Fibroblast of the aortic adventitia (primary cell): ENCODE results near the gene HMG20B. TPM values are rescaled to one million over a fixed set of nuclear protein-coding genes. Genes with fewer than 3 reads are reported as not detected.

ENCODE experiments used
- DNase-seq: peaks from one replicate; pipeline ENCODE4 v3.0.0-alpha.2; 2010; ENCODE audit warnings: low read depth
- H3K4me3 ChIP-seq: 2 replicates; pipeline ENCODE4 v1.5.1; 2011; ENCODE audit warnings: low read depth, mild to moderate bottlenecking, control low read depth, low read length, moderate library complexity
- CTCF ChIP-seq: IDR thresholded peaks from 2 replicates; pipeline ENCODE4 v1.5.1; 2011; ENCODE audit warnings: mild to moderate bottlenecking, low read length, control low read depth, inconsistent platforms; ENCODE audit not compliant: insufficient read depth
- total RNA-seq: library from RNA; depleted of rRNA; stranded (reverse); fragments of >200 nt; gene quantifications from 2 replicates; pipeline ENCODE4 v1.2.3, GENCODE V29; 2012; ENCODE audit warnings: low replicate concordance

The HMG20B gene
- total RNA-seq, 1 donor = 56.6 TPM

DNA sequence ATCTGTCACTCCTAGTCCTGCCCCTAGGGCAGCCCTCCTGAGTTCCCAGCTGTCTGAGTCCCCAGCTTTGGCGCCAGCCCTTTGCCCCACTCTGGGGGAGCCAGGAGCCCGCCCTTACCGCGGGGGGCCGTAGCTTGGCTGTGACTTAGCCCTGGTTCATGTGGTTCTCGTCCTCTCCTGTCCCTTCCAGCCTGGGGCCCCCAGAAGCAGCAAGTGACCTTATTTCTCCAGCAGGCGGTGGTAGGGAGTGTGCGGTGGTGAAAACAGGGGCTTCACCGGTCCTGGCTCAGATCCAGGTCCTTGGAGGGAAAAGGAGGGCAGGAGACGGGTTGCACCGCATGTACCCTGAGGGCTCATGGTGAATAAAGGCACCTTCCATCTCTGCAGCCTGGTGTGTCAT lies 20.4 kb downstream of the HMG20B start:
- peak; percentile 0 for TF ChIP-seq CTCF
- no peak for DNase-seq
- H3K4me3 ChIP-seq = no peak overlapping the region

- no peak for TF ChIP-seq CTCF
- no peak for DNase-seq
- no peak overlapping the region for H3K4me3 ChIP-seq
Measured at GRCh38 chr19:3595521-3596061, 22.8 kb downstream of the HMG20B start.

- TF ChIP-seq CTCF = peak; percentile 23
- DNase-seq = no peak
- no peak overlapping the region for H3K4me3 ChIP-seq
Measured at GRCh38 chr19:3599776-3600187, 27.0 kb downstream of the HMG20B start.

- no peak for DNase-seq
- no peak for TF ChIP-seq CTCF
- H3K4me3 ChIP-seq = no peak overlapping the region
Measured at GRCh38 chr19:3601021-3601420, 28.3 kb downstream of the HMG20B start.

DNA sequence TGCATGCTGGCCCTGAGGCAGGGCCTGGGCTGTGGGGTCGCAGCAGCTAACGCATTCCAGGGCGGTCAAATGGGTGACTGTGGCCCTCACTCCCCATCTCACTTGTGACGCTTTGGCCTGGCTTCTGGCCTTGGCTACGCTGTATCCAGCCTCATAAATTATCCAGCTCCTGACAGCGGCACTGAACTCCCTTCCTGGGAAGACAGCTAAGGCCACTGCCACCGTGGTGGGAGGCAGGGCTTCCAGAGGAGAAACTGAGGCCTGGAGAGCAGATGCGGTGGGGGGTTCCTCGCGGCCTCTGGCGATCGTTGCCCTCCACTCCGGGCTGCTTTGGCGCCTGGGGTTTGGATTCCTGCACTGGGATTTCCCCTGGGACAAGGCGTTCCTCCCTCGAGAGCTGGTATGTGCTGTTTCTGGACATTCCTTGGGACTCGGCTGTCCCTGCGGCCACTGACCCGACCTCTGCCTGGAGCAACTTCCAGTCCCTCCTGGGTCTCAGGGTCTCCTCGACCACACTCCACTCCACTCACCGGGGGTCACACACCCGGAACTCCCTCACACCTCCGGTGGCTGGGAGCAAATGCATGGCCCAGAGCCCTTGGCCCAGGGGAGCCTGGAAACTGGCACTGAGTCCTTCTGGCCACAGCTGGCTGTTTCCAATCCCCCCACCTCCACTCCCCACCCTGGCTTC lies 30.5 kb downstream of the HMG20B start:
- DNase-seq = no peak
- no peak overlapping the region for H3K4me3 ChIP-seq
- TF ChIP-seq CTCF = no peak

DNA sequence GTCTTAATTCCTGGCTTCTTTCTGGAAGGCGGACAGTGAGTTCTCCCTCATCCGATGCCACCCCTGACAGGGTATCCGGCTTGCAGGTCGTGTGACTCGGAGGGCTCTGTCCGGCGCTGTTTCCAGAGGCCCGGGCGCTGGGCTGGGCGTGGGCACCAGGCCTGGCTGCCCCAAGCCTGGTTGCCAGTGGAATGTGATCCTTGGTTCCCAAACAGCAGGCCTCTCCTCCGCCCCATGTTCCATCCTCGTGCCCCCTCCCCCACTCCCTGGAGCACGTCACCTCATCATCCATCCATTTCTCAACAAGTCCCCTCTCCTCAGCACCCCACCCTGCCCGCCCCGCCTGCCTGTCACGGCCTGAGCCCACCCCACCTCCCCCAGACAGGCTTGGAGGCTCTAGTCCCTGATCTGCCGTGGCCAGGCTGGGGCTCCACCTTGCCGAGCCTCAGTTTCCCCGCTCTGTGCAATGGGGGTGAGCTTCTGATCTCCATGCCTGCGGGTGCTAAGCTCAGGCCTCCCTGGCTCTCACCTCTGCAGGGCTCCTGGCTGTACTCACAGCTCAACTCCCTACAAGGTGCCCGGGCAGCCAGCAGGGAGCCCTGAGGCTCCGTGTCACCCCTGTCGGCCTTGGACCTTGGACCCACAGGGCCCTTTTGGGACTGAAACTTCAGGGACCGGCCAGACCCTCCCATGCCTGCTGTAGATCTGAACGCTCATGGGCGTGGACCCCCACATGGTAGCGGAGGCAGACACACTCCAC lies 31.7 kb downstream of the HMG20B start:
- TF ChIP-seq CTCF = no peak

More for the DNA sequence above, 31.7 kb downstream of the HMG20B start:
- H3K4me3 ChIP-seq = no peak overlapping the region
- no peak for DNase-seq
